GM20431 (cell line): ENCODE data around the gene AQP1.

ENCODE experiments used
- in situ Hi-C: fragments of 300-500 bp; cut with MseI, MboI; formaldehyde crosslinking; loops from one replicate; pipeline ENCODE4 v1.15.0; 2020; ENCODE audit warnings: low sequenced_read_pairs; ENCODE audit not compliant: unreplicated experiment

AQP1 gene

GRCh38 chr7:30969604-30969970, 57.9 kb downstream of the AQP1 start:
- in situ Hi-C loops = no loop called here

- in situ Hi-C loops = loop anchor here (10.0 kb wide), 1 partner anchor 165 kb away; no protein-coding TSS in a partner anchor
Observed at GRCh38 chr7:30970074-30970473, 58.4 kb downstream of the AQP1 start.

GRCh38 chr7:30970594-30971094, 59.0 kb downstream of the AQP1 start:
- in situ Hi-C loops = loop anchor here (10.0 kb wide), 1 partner anchor 166 kb away; no protein-coding TSS in a partner anchor

- in situ Hi-C loops = loop anchor here (10.0 kb wide), 1 partner anchor 167 kb away; no protein-coding TSS in a partner anchor
Observed at GRCh38 chr7:30971440-30971839, 59.8 kb downstream of the AQP1 start.

- in situ Hi-C loops = loop anchor here (10.0 kb wide), 1 partner anchor 167 kb away; no protein-coding TSS in a partner anchor
Observed at GRCh38 chr7:30971840-30972563, 60.3 kb downstream of the AQP1 start.

- in situ Hi-C loops = loop anchor here (10.0 kb wide), 1 partner anchor 168 kb away; no protein-coding TSS in a partner anchor
Observed at GRCh38 chr7:30973292-30973691, 61.6 kb downstream of the AQP1 start.

- in situ Hi-C loops = loop anchor here (10.0 kb wide), 1 partner anchor 169 kb away; no protein-coding TSS in a partner anchor
Observed at GRCh38 chr7:30973791-30974604, 62.3 kb downstream of the AQP1 start.

- in situ Hi-C loops = loop anchor here (10.0 kb wide), 1 partner anchor 170 kb away; no protein-coding TSS in a partner anchor
Observed at GRCh38 chr7:30974605-30975255, 63.1 kb downstream of the AQP1 start.
